HG03432 (cell line): ENCODE results near the gene PLA1A.

ENCODE experiments used
- ATAC-seq: cut with Tn5 transposase; IDR thresholded peaks from one replicate; pipeline ENCODE4 v1.9.1; 2021; ENCODE audit warnings: mild to moderate bottlenecking, moderate library complexity; ENCODE audit not compliant: unreplicated experiment

Gene PLA1A

DNA sequence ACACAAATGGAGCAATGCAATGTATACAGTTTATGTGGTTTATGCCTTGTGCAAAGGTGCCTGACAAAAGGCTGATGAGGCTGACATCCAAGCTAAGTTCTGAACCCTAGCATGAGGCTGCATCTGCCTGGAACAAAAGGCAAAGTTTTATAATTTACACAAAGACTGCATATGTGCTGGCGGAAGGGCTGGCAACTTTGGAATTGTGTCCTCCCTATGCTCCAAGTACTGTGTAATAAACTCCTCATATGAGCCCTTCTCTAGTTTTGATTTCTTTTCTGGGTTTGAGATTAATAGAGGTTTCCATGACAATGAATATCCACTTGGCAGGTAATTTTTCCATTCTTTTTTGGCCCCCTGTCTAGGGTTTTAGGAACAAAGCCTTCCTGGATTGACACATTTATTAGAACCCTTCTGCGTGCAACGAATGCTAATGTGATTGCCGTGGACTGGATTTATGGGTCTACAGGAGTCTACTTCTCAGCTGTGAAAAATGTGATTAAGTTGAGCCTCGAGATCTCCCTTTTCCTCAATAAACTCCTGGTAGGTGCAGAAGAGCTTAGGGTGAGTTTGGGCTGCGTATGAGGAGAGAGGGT is 10.8 kb downstream of the PLA1A start:
- ATAC-seq, result no peak

DNA sequence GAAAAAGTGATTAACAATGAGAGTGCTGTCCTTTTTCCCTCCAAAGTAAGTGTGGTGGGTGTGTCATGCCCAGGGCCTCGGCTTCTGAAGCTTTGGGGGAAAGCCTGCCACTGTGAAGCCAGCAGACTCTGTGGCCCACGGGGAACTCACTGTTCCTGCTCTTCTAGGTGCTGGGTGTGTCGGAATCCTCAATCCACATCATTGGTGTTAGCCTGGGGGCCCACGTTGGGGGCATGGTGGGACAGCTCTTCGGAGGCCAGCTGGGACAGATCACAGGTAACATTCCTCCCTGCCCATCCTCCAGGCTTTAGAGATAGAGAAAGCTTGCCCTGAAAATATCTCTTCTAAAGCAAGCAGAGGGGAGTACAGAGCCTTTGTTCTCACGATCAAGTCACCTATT is 11.6 kb downstream of the PLA1A start:
- no peak for ATAC-seq

DNA sequence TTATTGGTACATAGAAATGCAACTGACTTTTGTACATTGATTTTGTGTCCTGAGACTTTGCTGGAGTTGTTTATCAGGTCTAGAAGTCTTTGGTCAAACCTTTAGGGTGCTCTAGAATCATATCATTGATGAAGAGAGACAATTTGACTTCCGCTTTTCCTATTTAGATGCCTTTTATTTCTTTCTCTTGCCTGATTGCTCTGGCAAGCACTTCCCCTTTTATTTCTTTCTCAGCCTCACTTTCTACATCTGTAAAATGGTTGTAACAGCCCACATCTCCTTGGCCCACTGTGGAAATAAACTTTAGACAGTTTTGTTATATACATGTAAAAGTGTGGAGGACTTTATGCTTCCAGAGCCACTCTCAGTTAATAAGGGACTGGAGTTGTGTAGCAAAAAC is 14.0 kb downstream of the PLA1A start:
- ATAC-seq, result no peak

DNA sequence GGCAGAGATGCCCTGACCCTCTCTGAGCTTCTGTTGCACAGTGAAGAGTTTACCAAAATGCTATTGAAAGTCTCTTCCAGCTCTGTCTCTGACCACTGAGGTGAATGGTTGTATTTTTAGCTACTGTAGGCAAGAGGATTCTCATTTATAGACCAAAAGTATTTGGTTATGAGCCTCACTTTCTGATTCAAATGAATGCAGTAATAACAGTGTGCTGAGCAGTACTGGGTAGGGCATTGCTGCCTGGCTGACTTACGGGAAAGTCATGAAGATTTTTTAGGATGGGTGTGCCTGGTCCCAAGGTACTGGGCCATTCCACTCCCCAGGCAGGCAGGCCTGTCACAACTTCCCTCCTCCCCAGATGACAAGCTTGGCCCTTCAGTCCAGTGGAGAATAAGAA is 15.5 kb downstream of the PLA1A start:
- ATAC-seq, result peak; percentile 73

DNA sequence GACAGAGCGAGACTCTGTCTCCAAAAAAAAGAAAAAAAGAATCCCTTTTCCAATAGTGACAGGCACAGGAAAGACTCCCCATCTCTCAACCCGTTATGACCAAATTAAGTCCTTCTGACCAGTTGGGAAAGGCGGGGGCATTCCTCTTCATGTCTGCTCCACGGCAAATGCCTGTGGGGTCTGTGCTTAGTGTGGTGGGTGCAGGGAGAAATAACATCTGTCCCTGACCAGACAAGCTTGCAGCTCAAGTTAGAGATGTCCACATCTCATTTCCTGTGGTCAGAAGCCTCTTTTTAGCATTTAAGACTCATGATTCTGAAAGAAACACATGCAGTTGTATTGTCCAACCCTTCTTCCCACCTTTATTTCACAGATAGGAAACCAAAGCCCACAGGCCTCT is 16.2 kb downstream of the PLA1A start:
- ATAC-seq, result no peak

DNA sequence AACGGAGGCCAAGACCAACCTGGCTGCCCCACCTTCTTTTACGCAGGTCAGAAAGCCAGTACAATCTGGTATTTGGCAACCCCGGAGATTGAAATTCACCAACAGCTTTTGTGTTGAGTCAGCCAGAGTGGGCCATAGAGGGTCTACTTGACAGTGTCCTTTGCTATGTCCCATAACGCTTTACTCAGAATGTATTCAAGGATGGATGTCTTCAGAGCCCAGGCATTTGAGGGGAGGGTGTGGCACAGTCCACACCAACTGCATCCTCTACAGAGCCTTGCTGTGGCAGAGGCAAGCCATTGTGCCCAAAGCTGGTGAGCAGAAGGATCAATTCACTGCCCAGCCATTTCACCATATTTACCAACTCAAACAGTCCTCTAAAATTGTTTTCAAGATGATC is 18.4 kb downstream of the PLA1A start:
- ATAC-seq, result no peak

DNA sequence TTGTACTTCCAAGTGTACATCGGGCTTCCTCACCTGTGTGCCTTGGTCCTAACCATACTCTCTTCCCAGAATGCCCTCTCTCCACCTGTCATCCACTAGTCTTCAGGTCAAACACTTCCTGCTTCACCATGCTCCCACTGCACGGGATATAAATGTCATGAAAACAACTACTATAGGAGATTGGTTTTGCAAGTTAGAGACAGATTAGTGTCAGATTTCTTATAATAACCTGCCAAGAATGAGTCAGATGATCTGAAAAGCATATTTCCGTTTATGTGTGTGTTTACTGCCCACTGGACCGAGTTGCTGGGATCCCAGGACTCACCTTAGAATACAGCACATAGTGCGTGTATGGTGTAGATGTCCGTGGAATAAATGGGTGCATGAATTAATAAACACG is 21.4 kb downstream of the PLA1A start:
- no peak for ATAC-seq

DNA sequence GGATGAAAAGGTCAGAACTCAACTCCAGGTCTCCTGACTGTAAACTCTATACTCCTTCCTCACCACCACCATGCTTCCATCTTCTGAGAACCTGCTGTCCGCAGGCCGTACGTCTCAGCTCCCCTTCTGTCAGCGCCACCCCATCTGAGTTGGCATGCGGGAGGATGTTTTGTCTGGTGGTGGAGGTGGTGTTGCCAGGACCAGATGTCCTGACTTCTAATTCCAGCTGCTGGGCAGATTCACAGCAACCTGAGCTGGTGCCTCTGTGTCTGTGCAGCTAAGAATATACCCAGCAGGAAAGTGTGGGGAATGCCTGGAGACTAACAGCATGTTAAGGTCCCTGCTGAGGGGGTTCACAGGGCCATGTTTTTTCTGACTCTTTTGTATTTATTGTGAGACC is 23.2 kb downstream of the PLA1A start:
- ATAC-seq, result no peak

DNA sequence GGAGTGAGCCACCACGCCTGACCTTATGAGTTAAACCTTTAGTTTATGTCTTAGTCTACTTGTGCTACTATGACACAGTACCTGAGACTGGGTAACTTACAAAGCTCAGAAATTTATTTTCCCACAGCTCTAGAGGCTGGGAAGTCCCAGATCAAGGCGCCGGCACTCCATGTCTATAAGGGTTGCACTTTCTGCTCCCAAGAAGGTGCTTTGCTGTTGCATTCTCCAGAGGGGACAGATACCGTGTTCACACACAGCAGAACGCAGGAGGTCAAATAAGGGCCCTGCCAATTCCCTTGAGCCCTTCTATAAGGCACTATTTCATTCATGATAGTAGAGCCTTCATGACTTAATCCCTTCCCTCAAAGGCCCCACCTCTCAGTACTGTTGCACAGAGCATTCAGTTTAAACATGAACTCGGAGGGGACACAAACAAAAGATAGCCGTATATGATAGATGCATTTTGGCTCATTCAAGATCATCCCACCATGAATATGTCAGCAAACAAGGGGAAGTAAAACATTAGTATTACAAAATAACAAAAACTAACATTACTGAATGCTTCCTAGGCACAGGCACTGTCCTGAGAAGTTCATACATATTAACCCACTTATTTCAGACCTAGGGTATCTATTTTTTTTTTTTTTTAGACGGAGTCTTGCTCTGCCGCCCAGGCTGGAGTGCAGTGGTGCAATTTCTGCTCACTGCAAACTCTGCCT is 26.5 kb downstream of the PLA1A start:
- no peak for ATAC-seq

DNA sequence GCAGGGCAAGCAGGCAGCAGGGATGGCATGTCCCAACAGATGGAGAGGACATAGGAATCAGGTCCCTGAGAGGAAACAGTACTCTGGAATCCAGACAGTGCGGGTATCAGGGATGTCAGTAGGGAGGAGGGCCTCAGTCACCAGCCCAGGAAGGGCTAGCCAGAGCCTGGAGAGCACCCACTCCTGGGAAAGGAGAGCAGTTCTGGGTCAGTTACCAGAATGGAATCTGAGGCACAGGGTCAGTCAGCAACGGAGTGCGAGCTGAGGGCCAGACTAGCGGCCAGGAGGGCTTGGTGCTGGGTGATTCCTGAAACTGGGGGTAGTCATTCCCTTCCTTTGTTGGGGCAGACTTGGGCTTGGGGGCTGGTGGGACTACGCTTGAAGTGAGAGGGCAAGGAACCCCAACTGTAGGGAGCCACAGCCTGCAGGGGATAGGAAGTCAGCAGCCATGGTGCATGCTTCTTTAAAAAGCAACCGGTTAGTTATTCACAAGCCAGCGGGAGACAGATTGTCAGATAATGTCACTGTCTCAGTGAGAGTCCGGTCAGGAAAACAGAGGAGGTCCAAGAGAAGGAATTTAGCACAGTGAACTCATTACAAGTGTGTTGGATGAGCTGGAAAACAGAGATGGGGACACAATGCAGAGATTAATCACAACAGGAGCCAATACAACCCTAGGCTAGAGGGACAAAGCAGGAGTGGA is 27.9 kb downstream of the PLA1A start:
- no peak for ATAC-seq

DNA sequence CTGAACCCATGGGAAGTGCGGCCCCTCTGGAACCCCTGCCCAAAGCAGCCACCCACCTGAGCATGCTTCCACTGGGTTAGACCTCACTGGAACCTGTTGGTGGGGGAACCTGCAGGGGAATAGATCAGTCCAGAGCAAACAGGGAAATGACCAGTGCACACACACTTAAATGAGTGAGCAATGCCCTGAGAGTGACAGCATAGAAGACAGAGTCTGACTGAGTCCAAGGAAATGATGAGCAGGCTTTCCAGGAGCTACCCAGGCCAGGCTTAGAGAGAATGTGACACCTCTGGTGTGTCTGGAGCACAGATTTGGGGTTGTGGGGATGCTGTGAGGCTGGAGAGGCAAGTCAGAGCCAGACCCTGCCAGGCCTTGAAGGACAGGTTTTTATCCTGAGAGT is 28.5 kb downstream of the PLA1A start:
- ATAC-seq, result no peak

DNA sequence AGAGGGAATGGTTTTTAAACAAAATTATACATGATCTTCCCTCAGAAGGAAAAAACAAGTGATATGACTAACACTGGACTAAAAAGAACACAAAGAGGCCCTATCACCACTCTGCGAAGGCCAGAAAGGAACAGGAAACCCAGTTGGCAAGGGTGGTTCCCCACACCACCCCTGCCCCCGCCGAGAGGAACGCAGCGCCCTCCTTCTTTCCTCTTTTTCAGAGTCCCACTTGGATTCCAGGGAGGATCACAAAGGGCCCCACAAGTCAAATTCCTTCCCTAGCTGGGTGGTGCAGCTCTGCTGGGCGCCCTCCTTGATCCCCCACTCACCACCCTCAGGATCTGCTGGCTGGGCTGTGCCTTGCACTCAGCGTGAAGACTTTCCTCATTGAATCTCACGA is 29.8 kb downstream of the PLA1A start:
- peak; percentile 45 for ATAC-seq

DNA sequence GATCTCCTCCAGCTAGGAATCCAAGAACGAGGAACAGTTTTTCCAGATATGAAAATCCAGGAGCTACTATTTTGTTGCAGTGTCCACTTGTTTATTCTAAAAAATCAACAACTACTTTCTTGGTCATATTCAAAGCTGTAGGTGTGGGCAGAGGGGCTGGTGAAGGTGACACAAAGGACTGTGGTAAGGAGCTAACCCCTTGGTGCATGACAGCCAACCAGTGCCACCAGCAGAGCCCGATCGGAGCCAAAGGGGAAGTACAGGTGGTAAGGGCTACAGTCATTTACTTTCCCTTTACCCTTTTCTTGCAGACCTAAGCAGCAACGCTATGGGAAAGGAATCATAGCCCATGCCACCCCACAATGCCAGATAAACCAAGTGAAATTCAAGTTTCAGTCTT is 30.7 kb downstream of the PLA1A start:
- ATAC-seq, result peak; percentile 73

DNA sequence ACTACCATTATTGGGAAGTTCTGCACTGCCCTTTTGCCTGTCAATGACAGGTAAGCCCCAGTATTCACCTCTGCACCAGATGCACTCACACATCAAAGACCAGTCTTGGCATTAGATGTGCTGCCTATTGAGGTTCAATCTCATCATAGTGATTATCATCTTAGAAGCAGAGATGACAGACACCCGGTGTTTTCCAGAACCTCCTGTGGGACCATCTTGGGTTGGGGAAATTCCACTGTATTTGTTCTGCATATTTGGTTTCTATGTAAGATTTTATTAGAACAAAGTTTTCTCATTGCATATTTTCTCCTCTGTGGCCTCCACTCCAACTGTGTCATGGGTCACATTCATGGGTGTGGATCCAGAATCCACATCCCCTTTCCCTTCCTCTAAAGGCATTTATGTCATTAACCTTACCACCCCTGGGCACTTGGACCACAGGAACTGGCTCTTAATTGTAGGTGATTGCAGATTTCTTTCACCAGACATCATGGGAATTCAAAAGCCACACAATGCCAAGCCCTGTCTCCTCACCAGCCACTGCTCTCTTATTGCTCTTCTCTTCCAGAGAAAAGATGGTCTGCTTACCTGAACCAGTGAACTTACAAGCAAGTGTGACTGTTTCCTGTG is 31.2 kb downstream of the PLA1A start:
- peak; percentile 43 for ATAC-seq

DNA sequence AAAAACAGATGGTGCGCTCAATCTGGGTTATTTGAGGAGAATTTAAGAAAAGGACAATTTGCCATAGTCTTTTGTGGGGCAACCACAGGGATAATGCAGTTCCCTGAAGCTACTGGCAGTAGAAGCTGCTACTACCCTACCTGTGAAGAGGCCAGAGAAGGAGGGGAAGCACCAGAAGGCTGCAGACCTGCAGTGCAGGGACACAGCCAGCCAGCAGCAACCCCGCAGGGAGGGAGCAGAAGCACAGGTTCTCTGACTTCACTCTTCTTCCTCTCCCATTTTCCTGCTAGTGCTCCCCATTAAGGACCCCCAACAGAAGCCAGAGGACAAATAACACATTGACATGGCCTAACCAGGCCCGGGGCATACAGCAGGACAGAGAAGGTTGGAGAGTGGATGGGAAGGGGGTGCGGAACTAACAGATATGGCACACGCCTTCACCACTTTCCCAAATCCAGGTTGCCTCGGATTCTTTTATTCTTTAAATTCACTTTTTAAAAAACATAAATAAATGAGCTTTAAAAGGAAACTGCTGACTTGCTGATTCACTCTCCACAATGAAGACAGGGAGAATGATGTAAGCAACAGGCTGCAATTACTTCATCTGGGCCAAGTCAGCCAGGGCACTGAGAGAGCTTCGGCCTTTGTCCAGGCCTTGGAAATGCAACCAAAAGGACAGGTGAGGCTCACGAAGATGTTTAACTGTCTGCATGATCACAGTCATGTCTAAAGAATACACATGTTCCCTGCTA is 32.6 kb downstream of the PLA1A start:
- peak; percentile 24 for ATAC-seq

DNA sequence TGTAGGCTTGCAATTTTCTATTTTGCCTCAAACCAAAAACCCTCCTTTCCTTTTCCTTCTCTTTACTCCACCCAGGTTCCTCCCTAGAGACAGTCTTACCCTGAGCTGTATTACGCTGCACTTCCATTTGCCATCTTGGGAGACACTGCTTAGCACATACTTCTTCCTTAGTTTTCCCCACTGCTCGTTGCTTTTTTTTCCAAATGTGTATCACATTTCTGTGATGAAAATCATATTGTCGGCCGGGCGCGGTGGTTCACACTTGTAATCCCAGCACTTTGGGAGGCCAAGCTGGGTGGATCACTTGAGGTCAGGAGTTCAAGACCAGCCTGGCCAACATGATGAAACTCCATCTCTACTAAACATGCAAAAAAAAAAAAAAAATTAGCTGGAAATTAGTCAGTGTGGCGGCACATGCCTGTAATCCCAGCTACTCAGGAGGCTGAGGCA is 33.2 kb downstream of the PLA1A start:
- ATAC-seq, result no peak

DNA sequence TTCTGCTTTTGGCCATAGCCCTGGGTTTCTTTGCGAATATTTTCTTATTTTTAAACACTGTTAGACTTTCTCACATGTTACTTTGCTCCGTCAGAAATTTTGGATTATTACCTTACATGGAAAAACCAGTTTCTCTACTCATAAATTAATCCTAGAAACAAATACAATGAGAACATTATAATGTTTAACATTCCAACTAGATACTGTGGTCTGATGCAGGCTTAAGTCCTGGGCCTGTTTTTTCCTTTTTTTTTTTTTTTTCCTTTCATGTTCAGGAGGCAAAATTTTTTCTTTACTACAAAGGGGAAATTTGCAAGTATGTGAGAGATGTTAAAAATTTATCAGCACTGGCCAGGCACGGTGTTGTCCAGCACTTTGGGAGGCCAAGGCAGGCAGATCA is 33.8 kb downstream of the PLA1A start:
- ATAC-seq, result no peak

DNA sequence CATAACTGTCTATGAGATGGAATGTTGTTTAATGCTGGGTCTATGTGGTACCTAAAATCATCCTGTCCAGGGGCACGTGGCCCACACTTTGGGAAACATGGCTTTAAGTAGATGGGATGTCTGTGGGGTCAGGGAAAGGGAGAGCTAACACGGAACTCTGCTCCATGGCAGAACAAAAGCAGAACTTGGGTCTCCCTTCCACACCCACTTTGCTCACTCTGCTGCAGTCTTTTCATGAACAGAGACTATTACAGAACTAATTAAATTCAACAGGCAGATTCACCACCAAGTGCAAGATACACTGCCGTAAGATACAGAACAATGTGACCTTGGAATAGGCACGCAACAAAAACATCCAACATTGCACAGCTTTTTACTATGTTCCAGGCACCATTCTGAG is 34.5 kb downstream of the PLA1A start:
- no peak for ATAC-seq

DNA sequence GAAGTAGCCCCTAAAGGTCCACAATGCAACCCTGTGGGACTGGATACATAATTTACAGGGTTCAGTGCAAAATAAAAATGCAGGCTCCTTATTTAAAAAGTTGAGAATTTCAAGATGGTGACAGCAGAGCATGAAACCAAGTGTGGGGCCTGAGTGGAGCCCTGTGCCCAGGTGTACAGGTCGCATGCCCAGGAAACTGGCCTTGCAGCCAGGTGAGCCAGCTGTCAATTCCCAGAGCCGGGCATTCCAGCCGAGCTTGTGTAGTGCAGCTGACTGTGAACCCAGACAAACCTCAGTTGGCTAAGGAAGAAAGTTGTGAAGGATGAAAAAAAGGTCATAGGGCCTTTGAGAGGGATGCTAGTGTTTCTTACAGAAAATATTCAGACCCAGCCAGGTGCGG is 35.1 kb downstream of the PLA1A start:
- no peak for ATAC-seq

DNA sequence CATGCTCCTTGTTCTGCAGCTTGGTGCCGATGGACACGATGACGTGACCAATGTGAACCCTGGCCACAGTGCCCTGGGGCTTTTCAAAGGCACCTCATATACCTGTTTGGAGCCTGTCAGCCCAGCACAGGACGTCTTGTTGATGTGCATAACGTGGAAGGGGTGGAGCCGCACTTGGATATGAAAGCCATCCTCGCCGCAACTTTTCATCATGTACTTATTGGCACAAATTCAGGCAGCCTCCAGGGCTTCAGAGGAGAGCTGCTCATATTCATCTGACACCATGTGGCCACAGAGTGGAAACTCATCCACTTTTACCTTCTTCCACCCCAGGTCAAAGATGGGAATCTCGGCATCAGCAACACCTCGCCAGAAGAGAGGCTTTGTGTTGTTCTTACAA is 38.0 kb downstream of the PLA1A start:
- ATAC-seq, result no peak

DNA sequence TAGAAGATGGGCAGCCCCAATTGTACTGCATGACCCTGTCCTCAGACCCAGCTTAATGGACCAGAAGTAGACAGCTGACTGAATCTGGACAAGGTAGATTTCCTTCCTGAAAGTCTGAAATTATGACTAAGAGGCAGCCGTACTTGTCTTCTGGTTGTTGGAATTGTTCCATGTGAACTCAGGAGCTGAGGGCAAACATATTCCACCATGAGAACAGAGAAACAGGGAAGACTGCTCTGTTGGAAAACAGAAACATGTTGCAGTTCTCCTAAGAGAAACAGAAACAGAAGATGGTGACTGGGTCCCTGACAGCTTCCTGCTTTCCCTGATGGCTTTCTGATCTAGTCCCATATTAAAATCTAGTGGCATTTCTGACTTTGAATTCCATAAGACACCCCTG is 38.6 kb downstream of the PLA1A start:
- ATAC-seq, result no peak
